SK-N-SH treated with all-trans-retinoic acid at 6 μM for 48 hours (cell line): ENCODE measurements around the gene IGSF8.

Source experiments
- PATZ1 ChIP-seq: fragments of 250-450 bp; sonication (Bioruptor Pico); IDR thresholded peaks from 2 replicates; pipeline ENCODE4 v1.8.0; 2020; ENCODE audit warnings: mild to moderate bottlenecking, moderate library complexity, borderline replicate concordance
- ZC3H10 ChIP-seq: fragments of 250-450 bp; sonication (Bioruptor Pico); IDR thresholded peaks from 2 replicates; pipeline ENCODE4 v1.5.1; 2021; ENCODE audit warnings: mild to moderate bottlenecking, moderate library complexity

DNA sequence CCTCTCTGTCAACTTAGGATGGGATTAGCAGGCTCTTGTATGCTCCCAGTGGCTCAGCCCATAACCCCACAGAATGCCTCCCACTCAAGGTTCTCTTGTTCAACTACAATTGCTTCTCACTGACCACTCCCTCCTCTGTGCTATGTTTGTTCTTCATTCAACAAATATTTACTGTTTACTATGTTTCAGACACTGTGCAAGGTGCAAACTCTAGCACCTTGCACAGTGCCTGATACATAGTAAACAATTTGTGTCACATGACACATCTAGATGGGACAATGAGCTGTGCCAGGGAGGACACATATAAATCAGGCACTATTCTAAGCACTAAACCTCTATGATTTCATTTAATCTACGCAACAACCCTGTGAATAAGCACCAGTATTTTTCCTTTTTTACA is 32.5 kb upstream of the IGSF8 start:
- TF ChIP-seq ZC3H10 (CRISPR knock-in tag) (no peak), PATZ1 (CRISPR knock-in tag) (no peak)
